GM12878 (cell line): Measurements from ENCODE around the gene ARL6. TPM values are rescaled to one million over a fixed set of nuclear protein-coding genes. Genes with fewer than 3 reads are reported as not detected.

Source experiments
- ATAC-seq: fragments of 200-7000 bp; cut with Tn5 transposase; 3 replicates; pipeline ENCODE4 v1.9.1; 2020; ENCODE audit warnings: mild to moderate bottlenecking, moderate library complexity
- BruUV-seq: library from RNA; stranded (reverse); fragments of 400-500 nt; replicated peaks from 2 replicates; lab custom pipeline; 2021; lab: Mats Ljungman, UMichigan
- CTCF ChIA-PET: fragments of 300-600 bp; sonication (Branson Sonifier 250); formaldehyde crosslinking; extraction: SDS; loops from one replicate; lab custom pipeline; 2021; ENCODE audit warnings: inconsistent platforms; lab: Yijun Ruan, JAX
- POLR2A ChIA-PET: fragments of 350-600 bp; formaldehyde crosslinking; extraction: SDS; loops from one replicate; lab custom pipeline; 2021; ENCODE audit warnings: inconsistent platforms; lab: Charles Lee
- RAD21 ChIA-PET: fragments of 300-600 bp; sonication (Branson Sonifier 250); formaldehyde crosslinking; loops from one replicate; lab custom pipeline; 2023; ENCODE audit warnings: antibody characterized with exemption; ENCODE audit not compliant: unreplicated experiment; lab: Charles Lee
- SMC1A ChIA-PET: fragments of 300-600 bp; sonication (Branson Sonifier 250); formaldehyde crosslinking; loops from one replicate; lab custom pipeline; 2023; ENCODE audit not compliant: unreplicated experiment, uncharacterized antibody; lab: Charles Lee
- DNase-seq: peaks from one replicate; pipeline ENCODE4 v3.0.0-alpha.2; 2011; ENCODE audit warnings: low read depth, low spot score
- FAIRE-seq: peaks from 3 replicates; lab custom pipeline; 2011; peaks lifted over from hg19 to GRCh38; lab: Jason Lieb, UNC
- H2AFZ ChIP-seq: 2 replicates; pipeline ENCODE4 v1.6.0; 2011; ENCODE audit warnings: low read depth, low read length, control low read depth; ENCODE audit not compliant: control insufficient read depth
- H3K27ac ChIP-seq: 2 replicates; pipeline ENCODE4 v1.5.1; 2011; ENCODE audit warnings: control low read depth; ENCODE audit not compliant: control insufficient read depth, insufficient read depth
- H3K27me3 ChIP-seq, 2 experiments: replicated peaks in 1 of 2; 2 replicates each; pipeline versions ENCODE4 v1.6.0 to v1.6.1; 2011; ENCODE audit warnings: low read length in 1 of 2; ENCODE audit not compliant: control insufficient read depth in 2 of 2, insufficient read depth in 2 of 2
- H3K36me3 ChIP-seq, 2 experiments: 2 replicates each; pipeline ENCODE4 v1.5.1; 2011; ENCODE audit warnings: low read length in 1 of 2; ENCODE audit not compliant: control insufficient read depth in 2 of 2, insufficient read depth in 2 of 2
- H3K4me1 ChIP-seq: 2 replicates; pipeline ENCODE4 v1.6.1; 2011; ENCODE audit warnings: mild to moderate bottlenecking, low read length, moderate library complexity, mixed read lengths; ENCODE audit not compliant: control insufficient read depth, insufficient read depth
- H3K4me2 ChIP-seq: 2 replicates; pipeline ENCODE4 v1.6.0; 2011; ENCODE audit warnings: control low read depth; ENCODE audit not compliant: control insufficient read depth, insufficient read depth
- H3K4me3 ChIP-seq: fragments of 200-600 bp; sonication (generic); 2 replicates; pipeline ENCODE4 v1.5.1; 2016
- H3K79me2 ChIP-seq: 2 replicates; pipeline ENCODE4 v1.6.0; 2011; ENCODE audit warnings: low read length; ENCODE audit not compliant: control insufficient read depth, insufficient read depth
- H3K9ac ChIP-seq: 2 replicates; pipeline ENCODE4 v1.8.0; 2011; ENCODE audit warnings: low read length, control low read depth, mixed read lengths; ENCODE audit not compliant: control insufficient read depth, insufficient read depth
- H3K9me3 ChIP-seq: replicated peaks from 3 replicates; pipeline ENCODE4 v1.5.1; 2011; ENCODE audit warnings: mild to moderate bottlenecking, low read length; ENCODE audit not compliant: control insufficient read depth, insufficient read depth
- H4K20me1 ChIP-seq: 2 replicates; pipeline ENCODE4 v1.6.0; 2011; ENCODE audit not compliant: control insufficient read depth, insufficient read depth
- CBX5 ChIP-seq: sonication (generic); IDR thresholded peaks from 2 replicates; pipeline ENCODE4 v1.6.1; 2016; ENCODE audit warnings: low read depth, moderate library complexity, mild to moderate bottlenecking, inconsistent platforms
- CREM ChIP-seq: IDR thresholded peaks from 2 replicates; pipeline ENCODE4 v1.6.1; 2014; ENCODE audit warnings: antibody characterized with exemption, low read depth
- EP300 ChIP-seq, 2 experiments: fragments of 150-350 bp in 1 of 2; IDR thresholded peaks; 2 replicates each; pipeline ENCODE4 v1.6.1; 2011 to 2012; ENCODE audit warnings: low read depth in 2 of 2, low read length in 2 of 2, borderline replicate concordance in 1 of 2, improper control_type of control experiment in 1 of 2, inconsistent platforms in 1 of 2; ENCODE audit not compliant: control insufficient read depth in 1 of 2
- EZH2 ChIP-seq: IDR thresholded peaks from 2 replicates; pipeline ENCODE4 v1.6.1; 2012; ENCODE audit warnings: low read depth, mild to moderate bottlenecking, control low read depth, inconsistent platforms, low read length, borderline replicate concordance; ENCODE audit not compliant: control insufficient read depth
- FOXK2 ChIP-seq: fragments of 450-650 bp; IDR thresholded peaks from 2 replicates; pipeline ENCODE4 v1.6.1; 2017; ENCODE audit warnings: mild to moderate bottlenecking, moderate library complexity
- FOXM1 ChIP-seq: IDR thresholded peaks from 2 replicates; pipeline ENCODE4 v1.6.1; 2012; ENCODE audit warnings: low read depth, mild to moderate bottlenecking, inconsistent platforms, low read length, moderate library complexity
- JUNB ChIP-seq: IDR thresholded peaks from 2 replicates; pipeline ENCODE4 v1.6.1; 2016; ENCODE audit warnings: antibody characterized with exemption, mild to moderate bottlenecking
- LARP7 ChIP-seq: fragments of 450-650 bp; IDR thresholded peaks from 2 replicates; pipeline ENCODE4 v1.6.1; 2017; ENCODE audit warnings: mild to moderate bottlenecking
- NBN ChIP-seq: fragments of 450-650 bp; IDR thresholded peaks from 2 replicates; pipeline ENCODE4 v1.6.1; 2016
- NFIC ChIP-seq: IDR thresholded peaks from 2 replicates; pipeline ENCODE4 v1.6.1; 2012; ENCODE audit warnings: low read depth, mild to moderate bottlenecking, inconsistent platforms, low read length, moderate library complexity
- NFXL1 ChIP-seq: fragments of 450-650 bp; IDR thresholded peaks from 2 replicates; pipeline ENCODE4 v1.6.1; 2017; ENCODE audit warnings: antibody characterized with exemption, mild to moderate bottlenecking, borderline replicate concordance
- POLR2AphosphoS5 ChIP-seq: IDR thresholded peaks from 2 replicates; pipeline ENCODE4 v1.6.1; 2011; ENCODE audit warnings: mild to moderate bottlenecking, low read length, inconsistent platforms
- RUNX3 ChIP-seq: IDR thresholded peaks from 2 replicates; pipeline ENCODE4 v1.6.1; 2012; ENCODE audit warnings: low read length, inconsistent platforms
- SMARCA5 ChIP-seq: fragments of 450-650 bp; IDR thresholded peaks from 2 replicates; pipeline ENCODE4 v1.6.1; 2017; ENCODE audit warnings: mild to moderate bottlenecking
- TCF12 ChIP-seq: IDR thresholded peaks from 2 replicates; pipeline ENCODE4 v1.6.1; 2011; ENCODE audit warnings: low read depth, mild to moderate bottlenecking, low read length
- WGBS: methylation state at CpG from one replicate; pipeline ENCODE4 v1.1.6; 2016; ENCODE audit warnings: low lambda C conversion rate; ENCODE audit not compliant: insufficient replicate concordance, insufficient coverage; ENCODE audit errors: missing lambda C conversion rate; 5-methylcytosine and 5-hydroxymethylcytosine counted together
- in situ Hi-C: fragments of 300-500 bp; cut with MboI; formaldehyde crosslinking; loops from 9 replicates; pipeline ENCODE4 v1.14.3; 2018; ENCODE audit warnings: mixed read lengths
- intact Hi-C: fragments of 100-400 bp; cut with micrococcal nuclease; formaldehyde crosslinking; loops from one replicate; pipeline ENCODE4 v1.14.2; 2022; ENCODE audit not compliant: unreplicated experiment
- polyA plus RNA-seq, 11 experiments: library from polyadenylated mRNA; depleted of rRNA in 4 of 11; unstranded in 6 of 11; stranded (reverse) in 5 of 11; fragments of >200 nt; fragmentation: Nextera tagmentation in 4 of 11; fragmentation: Illumina TruSeq in 1 of 11; extraction: Ambion mirVana in 4 of 11; extraction: Trizol in 1 of 11; gene quantifications; 1 replicate in 1 of 11; 2 replicates in 10 of 11; pipeline versions ENCODE4 v1.2.1 to v1.2.3, GENCODE V29; 2011 to 2016; ENCODE audit warnings: inconsistent platforms in 2 of 11, missing spikeins in 2 of 11, low read depth in 1 of 11
- total RNA-seq, 4 experiments: library from RNA; depleted of rRNA in 3 of 4; stranded (reverse); fragments of >200 nt in 3 of 4; fragmentation: Illumina TruSeq in 1 of 4; extraction: Trizol in 1 of 4; gene quantifications; 2 replicates each; pipeline versions ENCODE4 v1.2.1 to v1.2.3, GENCODE V29; 2013 to 2021
- TF ChIP-seq, protein P1 (sequence below): fragments of 450-650 bp; IDR thresholded peaks from 2 replicates; pipeline ENCODE4 v1.6.1; 2017; ENCODE audit warnings: mild to moderate bottlenecking, low read depth, inconsistent platforms; ENCODE audit not compliant: poor library complexity, severe bottlenecking
- TF ChIP-seq, protein P2 (sequence below): IDR thresholded peaks from 2 replicates; pipeline ENCODE4 v1.6.1; 2012; ENCODE audit warnings: low read depth, low read length, improper control_type of control experiment
- TF ChIP-seq, protein P3 (sequence below): fragments of 450-650 bp; IDR thresholded peaks from 2 replicates; pipeline ENCODE4 v1.6.1; 2016; ENCODE audit warnings: mild to moderate bottlenecking
- TF ChIP-seq, protein P4 (sequence below): fragments of 450-650 bp; IDR thresholded peaks from 2 replicates; pipeline ENCODE4 v1.6.1; 2017; ENCODE audit warnings: mild to moderate bottlenecking

Gene ARL6
- total and polyA plus RNA-seq, 10 of the 15 experiments (the other 5 are each of a cell fraction or from before 2014, with no cell fraction given) = 2.0 to 7.3 (median 4.3) TPM

DNA sequence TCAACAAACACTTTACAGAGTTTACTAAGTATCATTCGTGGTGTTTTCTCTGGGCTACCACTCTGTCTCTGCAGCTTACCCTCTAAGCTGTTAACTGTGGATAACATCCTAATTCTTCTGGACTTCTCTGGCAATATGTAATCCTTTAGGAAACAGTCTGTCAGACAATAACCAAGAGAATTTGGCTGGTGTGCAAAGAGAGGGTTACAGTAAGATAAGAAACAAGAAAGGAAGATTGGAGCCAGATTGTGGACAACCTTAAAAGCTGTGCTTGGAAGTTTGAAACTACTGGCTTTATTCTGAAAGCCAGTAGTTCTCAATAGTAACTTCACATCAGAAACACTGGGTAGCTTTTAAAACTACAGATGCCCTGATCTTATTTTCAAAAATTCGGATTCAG is 778 bp downstream of the ARL6 start:
- Histone ChIP-seq H2AFZ (peak overlapping the region; percentile 100), H3K27ac (no peak overlapping the region), H3K4me1 (no peaks in the 10 kb centered on the region; the same call in 1 of the 2 replicates), H3K9ac (peak overlapping the region; percentile 37; the same call in 1 of the 2 replicates), H4K20me1 (no peaks in the 10 kb centered on the region), H3K36me3 (no peaks in the 10 kb centered on the region), H3K4me3 (peak overlapping the region; percentile 98), H3K9me3 (no peaks in the 10 kb centered on the region), H3K27me3 (no peaks in the 10 kb centered on the region), H3K4me2 (peak overlapping the region; percentile 94), H3K79me2 (no peaks in the 10 kb centered on the region; the same call in 1 of the 2 replicates)
- no peak for DNase-seq
- ChIA-PET CTCF (interaction anchor here (1.1 kb wide), 1 partner anchor 832 kb away, joined by 3 read pairs; no protein-coding TSS in a partner anchor), RAD21 (no interaction called here), SMC1A (interaction anchor here (1.0 kb wide), 1 partner anchor 219 kb away, joined by 3 read pairs; no protein-coding TSS in a partner anchor), POLR2A (interaction anchor here (1.5 kb wide), 1 partner anchor 469 kb away, joined by 3 read pairs; no protein-coding TSS in a partner anchor)
- TSS peak; percentile 64 for BruUV-seq
- TF ChIP-seq, protein P1, sequence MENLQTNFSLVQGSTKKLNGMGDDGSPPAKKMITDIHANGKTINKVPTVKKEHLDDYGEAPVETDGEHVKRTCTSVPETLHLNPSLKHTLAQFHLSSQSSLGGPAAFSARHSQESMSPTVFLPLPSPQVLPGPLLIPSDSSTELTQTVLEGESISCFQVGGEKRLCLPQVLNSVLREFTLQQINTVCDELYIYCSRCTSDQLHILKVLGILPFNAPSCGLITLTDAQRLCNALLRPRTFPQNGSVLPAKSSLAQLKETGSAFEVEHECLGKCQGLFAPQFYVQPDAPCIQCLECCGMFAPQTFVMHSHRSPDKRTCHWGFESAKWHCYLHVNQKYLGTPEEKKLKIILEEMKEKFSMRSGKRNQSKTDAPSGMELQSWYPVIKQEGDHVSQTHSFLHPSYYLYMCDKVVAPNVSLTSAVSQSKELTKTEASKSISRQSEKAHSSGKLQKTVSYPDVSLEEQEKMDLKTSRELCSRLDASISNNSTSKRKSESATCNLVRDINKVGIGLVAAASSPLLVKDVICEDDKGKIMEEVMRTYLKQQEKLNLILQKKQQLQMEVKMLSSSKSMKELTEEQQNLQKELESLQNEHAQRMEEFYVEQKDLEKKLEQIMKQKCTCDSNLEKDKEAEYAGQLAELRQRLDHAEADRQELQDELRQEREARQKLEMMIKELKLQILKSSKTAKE = no peak
- TF ChIP-seq LARP7 (no peak), FOXM1 (no peak), NBN (no peak), CREM (no peak), NFIC (no peak), EZH2 (no peak), EP300 (IDR thresholded peaks at IDR 0.05; ENCODE audit: borderline replicate concordance in 1 of 2, control insufficient read depth in 1 of 2, low read depth in 2 of 2, low read length in 2 of 2) (no peak), POLR2AphosphoS5 (no peak), NFXL1 (no peak), TCF12 (no peak), FOXK2 (no peak), SMARCA5 (no peak), CBX5 (no peak), JUNB (no peak), RUNX3 (no peak)
- TF ChIP-seq, protein P2, sequence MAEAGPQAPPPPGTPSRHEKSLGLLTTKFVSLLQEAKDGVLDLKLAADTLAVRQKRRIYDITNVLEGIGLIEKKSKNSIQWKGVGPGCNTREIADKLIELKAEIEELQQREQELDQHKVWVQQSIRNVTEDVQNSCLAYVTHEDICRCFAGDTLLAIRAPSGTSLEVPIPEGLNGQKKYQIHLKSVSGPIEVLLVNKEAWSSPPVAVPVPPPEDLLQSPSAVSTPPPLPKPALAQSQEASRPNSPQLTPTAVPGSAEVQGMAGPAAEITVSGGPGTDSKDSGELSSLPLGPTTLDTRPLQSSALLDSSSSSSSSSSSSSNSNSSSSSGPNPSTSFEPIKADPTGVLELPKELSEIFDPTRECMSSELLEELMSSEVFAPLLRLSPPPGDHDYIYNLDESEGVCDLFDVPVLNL = no peak
- TF ChIP-seq, protein P3, sequence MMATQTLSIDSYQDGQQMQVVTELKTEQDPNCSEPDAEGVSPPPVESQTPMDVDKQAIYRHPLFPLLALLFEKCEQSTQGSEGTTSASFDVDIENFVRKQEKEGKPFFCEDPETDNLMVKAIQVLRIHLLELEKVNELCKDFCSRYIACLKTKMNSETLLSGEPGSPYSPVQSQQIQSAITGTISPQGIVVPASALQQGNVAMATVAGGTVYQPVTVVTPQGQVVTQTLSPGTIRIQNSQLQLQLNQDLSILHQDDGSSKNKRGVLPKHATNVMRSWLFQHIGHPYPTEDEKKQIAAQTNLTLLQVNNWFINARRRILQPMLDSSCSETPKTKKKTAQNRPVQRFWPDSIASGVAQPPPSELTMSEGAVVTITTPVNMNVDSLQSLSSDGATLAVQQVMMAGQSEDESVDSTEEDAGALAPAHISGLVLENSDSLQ = no peak
- TF ChIP-seq, protein P4, sequence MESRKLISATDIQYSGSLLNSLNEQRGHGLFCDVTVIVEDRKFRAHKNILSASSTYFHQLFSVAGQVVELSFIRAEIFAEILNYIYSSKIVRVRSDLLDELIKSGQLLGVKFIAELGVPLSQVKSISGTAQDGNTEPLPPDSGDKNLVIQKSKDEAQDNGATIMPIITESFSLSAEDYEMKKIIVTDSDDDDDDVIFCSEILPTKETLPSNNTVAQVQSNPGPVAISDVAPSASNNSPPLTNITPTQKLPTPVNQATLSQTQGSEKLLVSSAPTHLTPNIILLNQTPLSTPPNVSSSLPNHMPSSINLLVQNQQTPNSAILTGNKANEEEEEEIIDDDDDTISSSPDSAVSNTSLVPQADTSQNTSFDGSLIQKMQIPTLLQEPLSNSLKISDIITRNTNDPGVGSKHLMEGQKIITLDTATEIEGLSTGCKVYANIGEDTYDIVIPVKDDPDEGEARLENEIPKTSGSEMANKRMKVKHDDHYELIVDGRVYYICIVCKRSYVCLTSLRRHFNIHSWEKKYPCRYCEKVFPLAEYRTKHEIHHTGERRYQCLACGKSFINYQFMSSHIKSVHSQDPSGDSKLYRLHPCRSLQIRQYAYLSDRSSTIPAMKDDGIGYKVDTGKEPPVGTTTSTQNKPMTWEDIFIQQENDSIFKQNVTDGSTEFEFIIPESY = no peak
- in situ Hi-C loops = no loop called here
- WGBS = 32% methylated on average over 2 of the region's 2 CpGs
- no peak for FAIRE-seq
- no peak for ATAC-seq
- intact Hi-C loops = loop anchor here (10.0 kb wide), 1 partner anchor 1139 kb away; the partner anchor contains the start of gene DCBLD2
